ENCODE measurements around the gene DENND1C. TPM values are rescaled to one million over a fixed set of nuclear protein-coding genes. Genes with fewer than 3 reads are reported as not detected.
A peak's percentile ranks its signal among the peaks of the same experiment; 100 is the strongest.

Gene DENND1C
- total RNA-seq, 1 donor from 2014 or later: 70.0 TPM

- Mint-ChIP-seq H3K4me3 (ENCODE audit: low read depth) (peak overlapping the region; percentile 80), H3K9me3 (no peaks in the 10 kb centered on the region), H3K36me3 (ENCODE audit: low read depth) (no peaks in the 10 kb centered on the region), H3K27me3 (ENCODE audit: low read depth) (peaks cover 6% of the 10 kb centered on the region), H3K4me1 (ENCODE audit: low read depth) (peaks cover 19% of the 10 kb centered on the region), H3K27ac (no peak overlapping the region)
- DNase-seq (ENCODE audit: low spot score): no peak
- intact Hi-C loops (cut with micrococcal nuclease): loop anchor here (10.0 kb wide), 1 partner anchor 76 kb away; the partner anchor contains the start of gene KHSRP
These were observed 19.5 kb upstream of the DENND1C start for GRCh38 chr19:6500837-6501739.

- no peaks in the 10 kb centered on the region for H3K9me3 Mint-ChIP-seq
- H3K4me3 Mint-ChIP-seq (ENCODE audit: low read depth): no peak overlapping the region
- H3K36me3 Mint-ChIP-seq (ENCODE audit: low read depth): no peaks in the 10 kb centered on the region
- intact Hi-C loops (cut with micrococcal nuclease): no loop called here
- H3K27ac Mint-ChIP-seq: no peak overlapping the region
- peaks cover 14% of the 10 kb centered on the region for H3K4me1 Mint-ChIP-seq (ENCODE audit: low read depth)
- DNase-seq (ENCODE audit: low spot score): no peak
- H3K27me3 Mint-ChIP-seq (ENCODE audit: low read depth): peaks cover 6% of the 10 kb centered on the region
These were observed 17.6 kb upstream of the DENND1C start for GRCh38 chr19:6499052-6499790.

GRCh38 chr19:6498294-6499036, 16.9 kb upstream of the DENND1C start:
- peaks cover 12% of the 10 kb centered on the region for H3K4me1 Mint-ChIP-seq (ENCODE audit: low read depth)
- intact Hi-C loops (cut with micrococcal nuclease): no loop called here
- no peak overlapping the region for H3K27ac Mint-ChIP-seq
- peaks cover 6% of the 10 kb centered on the region for H3K27me3 Mint-ChIP-seq (ENCODE audit: low read depth)
- no peaks in the 10 kb centered on the region for H3K36me3 Mint-ChIP-seq (ENCODE audit: low read depth)
- H3K4me3 Mint-ChIP-seq (ENCODE audit: low read depth): no peak overlapping the region
- DNase-seq (ENCODE audit: low spot score): no peak
- no peaks in the 10 kb centered on the region for H3K9me3 Mint-ChIP-seq

GRCh38 chr19:6495947-6496346, 14.4 kb upstream of the DENND1C start:
- Mint-ChIP-seq H3K9me3 (peaks cover 4% of the 10 kb centered on the region), H3K4me3 (ENCODE audit: low read depth) (no peak overlapping the region), H3K27me3 (ENCODE audit: low read depth) (peaks cover 2% of the 10 kb centered on the region), H3K36me3 (ENCODE audit: low read depth) (no peaks in the 10 kb centered on the region), H3K27ac (no peak overlapping the region), H3K4me1 (ENCODE audit: low read depth) (peaks cover 9% of the 10 kb centered on the region)
- intact Hi-C loops (cut with micrococcal nuclease): no loop called here
- no peak for DNase-seq (ENCODE audit: low spot score)

- peaks cover 17% of the 10 kb centered on the region for H3K4me1 Mint-ChIP-seq (ENCODE audit: low read depth)
- no peak overlapping the region for H3K27ac Mint-ChIP-seq
- H3K36me3 Mint-ChIP-seq (ENCODE audit: low read depth): no peaks in the 10 kb centered on the region
- H3K27me3 Mint-ChIP-seq (ENCODE audit: low read depth): no peaks in the 10 kb centered on the region
- DNase-seq (ENCODE audit: low spot score): no peak
- no peak overlapping the region for H3K4me3 Mint-ChIP-seq (ENCODE audit: low read depth)
- H3K9me3 Mint-ChIP-seq: peaks cover 4% of the 10 kb centered on the region
- intact Hi-C loops (cut with micrococcal nuclease): no loop called here
These were observed 12.9 kb upstream of the DENND1C start for GRCh38 chr19:6494438-6495036.

GRCh38 chr19:6491802-6492592, 10.4 kb upstream of the DENND1C start:
- Mint-ChIP-seq H3K27me3 (ENCODE audit: low read depth) (no peaks in the 10 kb centered on the region), H3K36me3 (ENCODE audit: low read depth) (no peaks in the 10 kb centered on the region), H3K4me3 (ENCODE audit: low read depth) (no peak overlapping the region), H3K27ac (no peak overlapping the region), H3K9me3 (peaks cover 4% of the 10 kb centered on the region), H3K4me1 (ENCODE audit: low read depth) (peaks cover 14% of the 10 kb centered on the region)
- no peak for DNase-seq (ENCODE audit: low spot score)
- intact Hi-C loops (cut with micrococcal nuclease): no loop called here

- peak overlapping the region; percentile 53 for H3K4me3 Mint-ChIP-seq (ENCODE audit: low read depth)
- intact Hi-C loops (cut with micrococcal nuclease): no loop called here
- peaks cover 14% of the 10 kb centered on the region for H3K4me1 Mint-ChIP-seq (ENCODE audit: low read depth)
- no peaks in the 10 kb centered on the region for H3K36me3 Mint-ChIP-seq (ENCODE audit: low read depth)
- DNase-seq (ENCODE audit: low spot score): no peak
- peaks cover 4% of the 10 kb centered on the region for H3K9me3 Mint-ChIP-seq
- no peaks in the 10 kb centered on the region for H3K27me3 Mint-ChIP-seq (ENCODE audit: low read depth)
- peak overlapping the region; percentile 83 for H3K27ac Mint-ChIP-seq
These were observed 8.5 kb upstream of the DENND1C start for GRCh38 chr19:6490134-6490533.

GRCh38 chr19:6489278-6490061, 7.9 kb upstream of the DENND1C start:
- Mint-ChIP-seq H3K27me3 (ENCODE audit: low read depth) (no peaks in the 10 kb centered on the region), H3K9me3 (peaks cover 4% of the 10 kb centered on the region), H3K4me1 (ENCODE audit: low read depth) (peaks cover 14% of the 10 kb centered on the region), H3K36me3 (ENCODE audit: low read depth) (no peaks in the 10 kb centered on the region), H3K4me3 (ENCODE audit: low read depth) (peak overlapping the region; percentile 53), H3K27ac (peak overlapping the region; percentile 83)
- no peak for DNase-seq (ENCODE audit: low spot score)
- intact Hi-C loops (cut with micrococcal nuclease): no loop called here

GRCh38 chr19:6484831-6485230, 3.2 kb upstream of the DENND1C start:
- Mint-ChIP-seq H3K27me3 (ENCODE audit: low read depth) (no peaks in the 10 kb centered on the region), H3K4me1 (ENCODE audit: low read depth) (peaks cover 27% of the 10 kb centered on the region), H3K27ac (no peak overlapping the region), H3K36me3 (ENCODE audit: low read depth) (peaks cover 8% of the 10 kb centered on the region), H3K9me3 (no peaks in the 10 kb centered on the region), H3K4me3 (ENCODE audit: low read depth) (no peak overlapping the region)
- intact Hi-C loops (cut with micrococcal nuclease): no loop called here
- no peak for DNase-seq (ENCODE audit: low spot score)

- Mint-ChIP-seq H3K27ac (no peak overlapping the region), H3K4me1 (ENCODE audit: low read depth) (peaks cover 21% of the 10 kb centered on the region), H3K9me3 (no peaks in the 10 kb centered on the region), H3K4me3 (ENCODE audit: low read depth) (no peak overlapping the region), H3K36me3 (ENCODE audit: low read depth) (peaks cover 8% of the 10 kb centered on the region), H3K27me3 (ENCODE audit: low read depth) (no peaks in the 10 kb centered on the region)
- no peak for DNase-seq (ENCODE audit: low spot score)
- intact Hi-C loops (cut with micrococcal nuclease): no loop called here
These were observed 2.6 kb upstream of the DENND1C start for GRCh38 chr19:6484230-6484629.

- no peaks in the 10 kb centered on the region for H3K27me3 Mint-ChIP-seq (ENCODE audit: low read depth)
- peaks cover 19% of the 10 kb centered on the region for H3K4me1 Mint-ChIP-seq (ENCODE audit: low read depth)
- H3K27ac Mint-ChIP-seq: peak overlapping the region; percentile 1
- DNase-seq (ENCODE audit: low spot score): no peak
- H3K4me3 Mint-ChIP-seq (ENCODE audit: low read depth): no peak overlapping the region
- intact Hi-C loops (cut with micrococcal nuclease): no loop called here
- peaks cover 8% of the 10 kb centered on the region for H3K36me3 Mint-ChIP-seq (ENCODE audit: low read depth)
- H3K9me3 Mint-ChIP-seq: no peaks in the 10 kb centered on the region
These were observed 1.6 kb upstream of the DENND1C start for GRCh38 chr19:6483235-6483634.
